KBM-7 (cell line): Measurements from ENCODE around the gene ZNF91.
A peak's percentile ranks its signal among the peaks of the same experiment; 100 is the strongest.
"Not testable (repeated sequence)": the region's sequence is repeated elsewhere in the genome, so short reads cannot be mapped to it uniquely, and the experiment has no call there.

Experiments used
- DNase-seq: peaks from one replicate; pipeline ENCODE4 v3.0.0-alpha.2; 2015
- in situ Hi-C: fragments of 300-500 bp; cut with MboI; formaldehyde crosslinking; loops from 2 replicates; pipeline ENCODE4 v1.14.3; 2020; ENCODE audit warnings: low sequenced_read_pairs, low pct_unique_long_range_greater_than_20kb, mixed read lengths

ZNF91 gene

GRCh38 chr19:23401086-23401610 lies 5.9 kb upstream of the ZNF91 start:
- in situ Hi-C loops, result no loop called here
- no peak for DNase-seq

- in situ Hi-C loops, result no loop called here
- no peak for DNase-seq
These were observed 4.2 kb upstream of the ZNF91 start for GRCh38 chr19:23399443-23399842.

- in situ Hi-C loops, DNase-seq: not testable (repeated sequence)
These were observed 449 bp upstream of the ZNF91 start for GRCh38 chr19:23395722-23396117.

- peak; percentile 63 for DNase-seq
- in situ Hi-C loops, result no loop called here
These were observed 760 bp downstream of the ZNF91 start for GRCh38 chr19:23394511-23394910.

GRCh38 chr19:23393121-23393520 lies 2.1 kb downstream of the ZNF91 start:
- no peak for DNase-seq
- in situ Hi-C loops, result no loop called here

- no peak for DNase-seq
- in situ Hi-C loops, result no loop called here
These were observed 4.0 kb downstream of the ZNF91 start for GRCh38 chr19:23391236-23391635.

- in situ Hi-C loops, result no loop called here
- no peak for DNase-seq
These were observed 9.9 kb downstream of the ZNF91 start for GRCh38 chr19:23385404-23385803.

GRCh38 chr19:23384858-23385257 lies 10.4 kb downstream of the ZNF91 start:
- in situ Hi-C loops, result no loop called here

GRCh38 chr19:23384166-23384565 lies 11.1 kb downstream of the ZNF91 start:
- in situ Hi-C loops, result no loop called here
- DNase-seq, result no peak

More at GRCh38 chr19:23384858-23385257, 10.4 kb downstream of the ZNF91 start:
- DNase-seq, result no peak

GRCh38 chr19:23382955-23383354 lies 12.3 kb downstream of the ZNF91 start:
- no peak for DNase-seq
- in situ Hi-C loops, result no loop called here

- no peak for DNase-seq
- in situ Hi-C loops, result no loop called here
These were observed 14.2 kb downstream of the ZNF91 start for GRCh38 chr19:23381114-23381513.

GRCh38 chr19:23379671-23380070 lies 15.6 kb downstream of the ZNF91 start:
- DNase-seq, in situ Hi-C loops: not testable (repeated sequence)

GRCh38 chr19:23378948-23379347 lies 16.3 kb downstream of the ZNF91 start:
- in situ Hi-C loops, result no loop called here
- no peak for DNase-seq

GRCh38 chr19:23377276-23377675 lies 18.0 kb downstream of the ZNF91 start:
- DNase-seq, result no peak
- in situ Hi-C loops, result no loop called here

GRCh38 chr19:23366437-23366836 lies 28.8 kb downstream of the ZNF91 start:
- DNase-seq, result no peak
- in situ Hi-C loops, result no loop called here

- in situ Hi-C loops, DNase-seq: not testable (repeated sequence)
These were observed 29.2 kb downstream of the ZNF91 start for GRCh38 chr19:23366031-23366430.

- in situ Hi-C loops, result no loop called here
- DNase-seq, result no peak
These were observed 30.0 kb downstream of the ZNF91 start for GRCh38 chr19:23365222-23365621.

GRCh38 chr19:23361843-23362242 lies 33.4 kb downstream of the ZNF91 start:
- in situ Hi-C loops, DNase-seq: not testable (repeated sequence)

- in situ Hi-C loops, result no loop called here
- no peak for DNase-seq
These were observed 43.5 kb downstream of the ZNF91 start for GRCh38 chr19:23351806-23352205.

GRCh38 chr19:23346696-23347095 lies 48.6 kb downstream of the ZNF91 start:
- in situ Hi-C loops, result no loop called here
- no peak for DNase-seq

- no peak for DNase-seq
- in situ Hi-C loops, result no loop called here
These were observed 49.4 kb downstream of the ZNF91 start for GRCh38 chr19:23345838-23346237.
